SK-N-SH (cell line): Measurements from ENCODE around the gene PTPRC. TPM values are rescaled to one million over a fixed set of nuclear protein-coding genes. Genes with fewer than 3 reads are reported as not detected.

Experiments used
- CTCF ChIA-PET: fragments of 300-600, 350-600 bp; formaldehyde crosslinking; extraction: SDS; loops from one replicate; lab custom pipeline; 2021; lab: Yijun Ruan, JAX
- POLR2A ChIA-PET: fragments of 350-600 bp; sonication (Branson Sonifier 250); formaldehyde crosslinking; extraction: SDS; loops from one replicate; lab custom pipeline; 2020; ENCODE audit warnings: antibody characterized with exemption, inconsistent platforms; lab: Yijun Ruan, JAX
- DNase-seq: peaks from one replicate; pipeline ENCODE4 v3.0.0; 2012
- H2AFZ ChIP-seq: fragments of 200-600 bp; sonication (generic); 2 replicates; pipeline ENCODE4 v1.8.1; 2016; ENCODE audit warnings: antibody characterized with exemption, mild to moderate bottlenecking, low read depth
- H3F3A ChIP-seq: fragments of 200-600 bp; sonication (generic); replicated peaks from 2 replicates; pipeline ENCODE3; 2016; ENCODE audit warnings: antibody characterized with exemption, mild to moderate bottlenecking; ENCODE audit not compliant: insufficient read depth
- H3K27ac ChIP-seq, 2 experiments: fragments of 200-500 bp in 1 of 2; fragments of 200-600 bp in 1 of 2; sonication (Bioruptor generic) in 1 of 2; sonication (generic), shearing (Covaris generic) in 1 of 2; 2 replicates each; pipeline versions ENCODE4 v1.5.1 to v1.6.1; 2014 to 2016; ENCODE audit warnings: low read depth in 2 of 2, inconsistent platforms in 1 of 2, low read length in 1 of 2, mild to moderate bottlenecking in 1 of 2, mixed read lengths in 1 of 2
- H3K27me3 ChIP-seq: fragments of 200-600 bp; sonication (generic), shearing (Covaris generic); 2 replicates; pipeline ENCODE4 v1.6.1; 2016; ENCODE audit warnings: mixed run types; ENCODE audit not compliant: insufficient read depth
- H3K36me3 ChIP-seq, 2 experiments: fragments of 200-500 bp in 1 of 2; fragments of 200-600 bp in 1 of 2; sonication (Bioruptor generic) in 1 of 2; sonication (generic) in 1 of 2; replicated peaks in 1 of 2; 2 replicates each; pipeline versions ENCODE3 to v1.5.1; 2014 to 2016; ENCODE audit warnings: low read length in 1 of 2, mild to moderate bottlenecking in 1 of 2; ENCODE audit not compliant: insufficient read depth in 2 of 2, control insufficient read depth in 1 of 2
- H3K4me1 ChIP-seq, 2 experiments: fragments of 200-500 bp in 1 of 2; fragments of 200-600 bp in 1 of 2; sonication (Bioruptor generic) in 1 of 2; sonication (generic), shearing (Covaris generic) in 1 of 2; 2 replicates each; pipeline versions ENCODE4 v1.5.1 to v1.6.1; 2014 to 2016; ENCODE audit warnings: low read depth in 1 of 2, low read length in 1 of 2, mixed run types in 1 of 2; ENCODE audit not compliant: insufficient read depth in 2 of 2, control insufficient read depth in 1 of 2
- H3K4me2 ChIP-seq: fragments of 200-600 bp; sonication (generic), shearing (Covaris generic); 2 replicates; pipeline ENCODE4 v1.6.1; 2017; ENCODE audit warnings: mixed run types
- H3K4me3 ChIP-seq, 2 experiments: fragments of 200-500 bp in 1 of 2; fragments of 200-600 bp in 1 of 2; sonication (Bioruptor generic) in 1 of 2; sonication (generic), shearing (Covaris generic) in 1 of 2; 2 replicates each; pipeline versions ENCODE4 v1.5.1 to v1.8.1; 2014 to 2016; ENCODE audit warnings: low read depth in 2 of 2, inconsistent platforms in 1 of 2, low read length in 1 of 2, mild to moderate bottlenecking in 1 of 2, mixed read lengths in 1 of 2, moderate library complexity in 1 of 2
- H3K79me2 ChIP-seq: fragments of 200-600 bp; sonication (generic); 2 replicates; pipeline ENCODE4 v1.8.1; 2017; ENCODE audit warnings: mild to moderate bottlenecking; ENCODE audit not compliant: insufficient read depth
- H3K9ac ChIP-seq: fragments of 200-600 bp; sonication (generic); 2 replicates; pipeline ENCODE4 v1.6.1; 2017; ENCODE audit warnings: mixed run types
- H3K9me2 ChIP-seq: fragments of 200-600 bp; sonication (generic); 2 replicates; pipeline ENCODE4 v1.6.1; 2017; ENCODE audit warnings: mixed run types
- H3K9me3 ChIP-seq: fragments of 200-600 bp; sonication (generic); 2 replicates; pipeline ENCODE4 v1.6.1; 2017; ENCODE audit warnings: mixed run types, mild to moderate bottlenecking, moderate library complexity
- H4K20me1 ChIP-seq: fragments of 200-600 bp; sonication (generic); 2 replicates; pipeline ENCODE4 v1.6.1; 2017; ENCODE audit warnings: mild to moderate bottlenecking, mixed run types; ENCODE audit not compliant: insufficient read depth
- CHD2 ChIP-seq: fragments of 150-350 bp; IDR thresholded peaks from 2 replicates; pipeline ENCODE4 v1.6.1; 2018; ENCODE audit warnings: low read length; ENCODE audit not compliant: partially characterized antibody
- ELF1 ChIP-seq: IDR thresholded peaks from 2 replicates; pipeline ENCODE4 v1.4.0; 2012
- EP300 ChIP-seq, 2 experiments: IDR thresholded peaks; 2 replicates each; pipeline versions ENCODE4 v1.4.0 to v1.6.1; 2012; ENCODE audit warnings: borderline replicate concordance in 1 of 2, low read depth in 1 of 2, low read length in 1 of 2
- FOSL2 ChIP-seq: IDR thresholded peaks from 2 replicates; pipeline ENCODE4 v1.4.0; 2012; ENCODE audit warnings: low read depth, mild to moderate bottlenecking, moderate library complexity, borderline replicate concordance
- FOXM1 ChIP-seq: IDR thresholded peaks from 2 replicates; pipeline ENCODE4 v1.4.0; 2012; ENCODE audit warnings: low read depth, mild to moderate bottlenecking
- GATA2 ChIP-seq: sonication (generic); formaldehyde crosslinking; IDR thresholded peaks from 2 replicates; pipeline ENCODE4 v1.5.0; 2020; ENCODE audit warnings: mild to moderate bottlenecking, missing genetic modification reagents
- MAX ChIP-seq: IDR thresholded peaks from 2 replicates; pipeline ENCODE4 v1.4.0; 2012; ENCODE audit warnings: low read depth
- MEF2A ChIP-seq: IDR thresholded peaks from 2 replicates; pipeline ENCODE4 v1.4.0; 2012; ENCODE audit warnings: low read depth, borderline replicate concordance
- MXI1 ChIP-seq: IDR thresholded peaks from 2 replicates; pipeline ENCODE4 v1.6.1; 2012; ENCODE audit warnings: mild to moderate bottlenecking, low read depth, low read length, improper control_type of control experiment
- PBX3 ChIP-seq: IDR thresholded peaks from 2 replicates; pipeline ENCODE4; 2012
- POLR2AphosphoS5 ChIP-seq: IDR thresholded peaks from 2 replicates; pipeline ENCODE4 v1.6.1; 2012; ENCODE audit warnings: low read depth, low read length
- RAD21 ChIP-seq: IDR thresholded peaks from 2 replicates; pipeline ENCODE4 v1.6.1; 2012; ENCODE audit warnings: mild to moderate bottlenecking, low read length
- RXRA ChIP-seq: IDR thresholded peaks from 2 replicates; pipeline ENCODE4 v1.4.0; 2012; ENCODE audit warnings: low read depth, mild to moderate bottlenecking, borderline replicate concordance
- TAF1 ChIP-seq: IDR thresholded peaks from 2 replicates; pipeline ENCODE4 v1.6.1; 2012; ENCODE audit warnings: low read depth, mild to moderate bottlenecking, low read length, moderate library complexity, borderline replicate concordance
- USF1 ChIP-seq: IDR thresholded peaks from 2 replicates; pipeline ENCODE4 v1.4.0; 2012; ENCODE audit warnings: low read depth, borderline replicate concordance
- ZBTB33 ChIP-seq: IDR thresholded peaks from 2 replicates; pipeline ENCODE4 v1.4.0; 2012; ENCODE audit warnings: low read depth, borderline replicate concordance
- WGBS: methylation state at CpG from one replicate; pipeline ENCODE4 v1.1.6; 2017; ENCODE audit warnings: low lambda C conversion rate; 5-methylcytosine and 5-hydroxymethylcytosine counted together
- polyA plus RNA-seq, 3 experiments: library from polyadenylated mRNA; depleted of rRNA; stranded (reverse); fragments of >200 nt; gene quantifications; 2 replicates each; pipeline ENCODE4 v1.2.3, GENCODE V29; 2012

Gene PTPRC
- polyA plus RNA-seq, 1 of the 3 experiments (the other 2 are of a cell fraction), result 0.03 TPM

GRCh38 chr1:198773030-198773429 lies 134.2 kb downstream of the PTPRC start:
- no peak overlapping the region for H3K4me3 ChIP-seq
- no peaks in the 10 kb centered on the region for H3K36me3 ChIP-seq
- no peaks in the 10 kb centered on the region for H3K9me2 ChIP-seq
- H3K9ac ChIP-seq, result no peak overlapping the region
- ChIA-PET CTCF (interaction anchor here (0.6 to 2.5 kb wide), 6 partner anchors 10 to 350 kb away, joined by 3 to 9 read pairs (median 4); no protein-coding TSS in a partner anchor), POLR2A (interaction anchor here (0.6 kb wide), 1 partner anchor 474 kb away, joined by 3 read pairs; no protein-coding TSS in a partner anchor)
- no peak overlapping the region for H3K27ac ChIP-seq
- WGBS, result 61% methylated on average over 1 of the region's 1 CpG
- H3K4me2 ChIP-seq, result no peak overlapping the region
- peaks cover 21% of the 10 kb centered on the region for H3F3A ChIP-seq
- no peak overlapping the region for H2AFZ ChIP-seq
- H3K9me3 ChIP-seq, result no peaks in the 10 kb centered on the region
- H3K79me2 ChIP-seq, result no peaks in the 10 kb centered on the region
- H4K20me1 ChIP-seq, result no peaks in the 10 kb centered on the region
- peaks cover 0 to 28% of the 10 kb centered on the region in 2 experiments; a peak in 2 of 4 replicates for H3K4me1 ChIP-seq
- TF ChIP-seq CHD2 (no peak), MEF2A (no peak), RAD21 (no peak), ZBTB33 (no peak), FOXM1 (no peak), EP300 (IDR thresholded peaks at IDR 0.05; ENCODE audit: borderline replicate concordance in 1 of 2, low read depth in 1 of 2, low read length in 1 of 2) (no peak), USF1 (no peak), PBX3 (no peak), MXI1 (no peak), TAF1 (no peak), MAX (no peak), ELF1 (no peak), GATA2 (no peak), FOSL2 (no peak)
- DNase-seq, result no peak
- no peaks in the 10 kb centered on the region for H3K27me3 ChIP-seq

DNA sequence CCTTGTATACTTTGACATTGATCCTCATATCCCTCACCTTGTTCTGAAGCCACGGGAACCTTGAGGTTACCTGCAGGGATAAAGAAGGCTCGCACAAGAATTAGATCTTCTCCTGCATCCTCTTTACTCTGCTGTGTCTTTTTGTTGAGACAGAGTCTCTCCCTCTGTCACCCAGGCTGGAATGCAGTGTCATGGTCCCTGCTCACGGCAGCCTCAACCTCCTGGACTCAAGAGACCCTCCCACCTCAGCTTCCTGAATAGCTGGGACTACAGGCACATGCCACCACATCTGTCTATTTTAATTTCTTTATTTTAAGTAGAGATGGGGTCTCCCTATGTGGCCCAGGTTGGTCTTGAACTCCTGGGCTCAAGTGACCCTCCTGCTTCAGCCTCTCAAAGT lies 134.7 kb downstream of the PTPRC start:
- Histone ChIP-seq H3K27me3 (no peaks in the 10 kb centered on the region), H3F3A (peaks cover 21% of the 10 kb centered on the region), H3K4me1 (peaks cover 0 to 28% of the 10 kb centered on the region in 2 experiments; a peak in 2 of 4 replicates), H2AFZ (no peak overlapping the region), H3K9ac (no peak overlapping the region), H3K4me3 (no peak overlapping the region), H3K27ac (no peak overlapping the region), H3K9me2 (no peaks in the 10 kb centered on the region), H3K9me3 (no peaks in the 10 kb centered on the region), H3K79me2 (no peaks in the 10 kb centered on the region), H3K36me3 (no peaks in the 10 kb centered on the region), H4K20me1 (no peaks in the 10 kb centered on the region), H3K4me2 (no peak overlapping the region)
- 91% methylated on average over 3 of the region's 3 CpGs for WGBS
- POLR2A ChIA-PET, result no interaction called here
- CTCF ChIA-PET, result interaction anchor here (1.1 to 2.5 kb wide), 2 partner anchors 10 to 339 kb away, joined by 4 to 9 read pairs; no protein-coding TSS in a partner anchor
- no peak for DNase-seq
- TF ChIP-seq ZBTB33, result no peak
- no peak for TF ChIP-seq RAD21
- no peak for TF ChIP-seq POLR2AphosphoS5
- TF ChIP-seq RXRA, result no peak
